Measurements from ENCODE around the gene TWIST2.

The TWIST2 gene

DNA sequence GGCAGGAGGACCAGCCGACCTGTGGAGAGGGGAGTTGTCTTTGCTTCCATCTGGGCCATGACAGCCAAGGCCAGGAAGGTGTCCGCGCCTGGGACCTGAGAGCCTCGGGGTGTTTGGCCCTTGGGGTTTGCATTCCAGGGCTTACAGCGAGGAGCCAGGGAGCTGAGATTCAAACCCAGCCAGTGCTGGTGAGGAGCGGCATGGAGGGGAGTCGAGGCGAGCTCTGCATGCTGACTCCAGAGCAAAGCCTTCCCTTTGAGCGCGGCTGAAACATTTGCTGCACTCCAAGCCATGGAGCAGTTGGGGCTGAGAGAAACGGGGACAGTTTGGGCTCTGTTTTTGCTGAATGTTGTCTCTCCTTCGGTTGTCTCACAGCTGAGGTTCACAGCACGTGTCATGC, 77.4 kb downstream of the TWIST2 start:
- DNase-seq = no peak

DNA sequence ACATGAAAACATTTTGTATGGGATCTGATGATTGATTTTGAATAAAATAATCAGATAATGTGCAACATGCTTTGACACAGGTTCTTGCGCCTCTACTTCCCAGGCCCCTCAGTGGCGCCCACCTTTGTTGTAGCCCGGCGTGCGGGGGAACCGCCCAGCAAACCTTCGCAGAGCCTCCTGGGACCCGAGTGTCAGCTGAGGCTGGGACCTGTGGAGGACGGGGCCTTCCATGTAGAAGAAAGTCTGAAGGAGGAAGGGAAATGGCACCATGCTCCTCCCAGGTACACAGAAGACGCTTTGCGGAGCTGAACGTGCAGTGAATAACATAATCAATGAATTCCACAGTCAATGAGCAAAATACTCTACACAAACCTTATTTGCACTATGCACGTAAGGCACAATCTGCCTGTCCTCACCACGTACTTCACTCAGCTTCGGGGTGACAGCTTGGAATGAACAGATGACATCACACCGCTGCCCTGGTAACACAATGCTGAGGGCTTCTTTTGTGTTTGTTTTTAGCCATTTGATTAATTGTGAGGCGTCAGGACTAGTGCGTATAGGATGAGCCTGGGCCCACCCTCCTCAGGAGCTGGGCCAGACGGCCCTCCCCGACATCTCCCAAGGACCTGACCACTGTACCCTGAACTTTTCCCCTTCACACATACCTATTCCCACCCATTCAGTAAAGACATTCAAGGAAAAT, 78.1 kb downstream of the TWIST2 start:
- no peak for DNase-seq

DNA sequence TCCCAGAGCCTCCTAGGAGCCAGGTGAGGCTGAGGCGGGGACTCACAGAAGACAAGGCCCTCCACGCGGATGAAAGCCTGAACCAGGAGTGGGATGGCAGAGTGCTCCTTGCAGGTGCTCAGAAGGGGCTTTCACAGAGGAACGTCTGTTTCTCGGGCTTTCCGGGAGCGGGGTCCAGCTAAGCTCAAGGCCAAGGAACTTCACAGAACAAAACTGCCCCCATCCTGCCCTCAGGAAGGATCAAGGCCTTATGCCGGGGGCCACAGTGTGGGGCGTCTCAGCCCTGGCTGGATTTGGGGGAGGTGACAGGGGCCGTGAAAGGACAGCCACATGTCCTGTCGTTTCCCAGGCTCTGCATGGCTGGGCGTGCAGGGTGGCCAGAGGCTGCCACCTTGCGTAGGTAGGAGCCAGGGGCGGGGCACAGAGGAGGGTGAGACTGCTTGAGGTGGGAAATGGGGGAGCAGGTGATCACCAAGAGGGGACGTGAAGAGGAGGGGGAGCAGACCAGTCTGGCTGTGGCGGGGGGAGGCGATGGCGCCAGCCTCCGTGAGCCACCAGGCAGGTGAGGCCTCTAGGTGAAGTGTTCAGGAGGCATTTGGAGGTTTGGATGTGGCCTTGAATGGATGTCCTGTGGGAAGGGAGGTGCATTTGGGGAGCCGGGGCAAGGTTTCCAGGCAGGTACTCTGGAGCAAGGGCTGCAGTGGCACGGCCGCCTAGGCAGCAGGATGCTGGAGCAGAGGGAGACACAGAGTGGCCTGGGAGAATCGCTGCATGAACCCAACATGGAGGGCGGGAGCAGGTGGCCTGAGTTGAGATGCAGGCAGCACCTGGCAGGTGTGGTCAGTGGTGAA, 79.1 kb downstream of the TWIST2 start:
- no peak for DNase-seq

DNA sequence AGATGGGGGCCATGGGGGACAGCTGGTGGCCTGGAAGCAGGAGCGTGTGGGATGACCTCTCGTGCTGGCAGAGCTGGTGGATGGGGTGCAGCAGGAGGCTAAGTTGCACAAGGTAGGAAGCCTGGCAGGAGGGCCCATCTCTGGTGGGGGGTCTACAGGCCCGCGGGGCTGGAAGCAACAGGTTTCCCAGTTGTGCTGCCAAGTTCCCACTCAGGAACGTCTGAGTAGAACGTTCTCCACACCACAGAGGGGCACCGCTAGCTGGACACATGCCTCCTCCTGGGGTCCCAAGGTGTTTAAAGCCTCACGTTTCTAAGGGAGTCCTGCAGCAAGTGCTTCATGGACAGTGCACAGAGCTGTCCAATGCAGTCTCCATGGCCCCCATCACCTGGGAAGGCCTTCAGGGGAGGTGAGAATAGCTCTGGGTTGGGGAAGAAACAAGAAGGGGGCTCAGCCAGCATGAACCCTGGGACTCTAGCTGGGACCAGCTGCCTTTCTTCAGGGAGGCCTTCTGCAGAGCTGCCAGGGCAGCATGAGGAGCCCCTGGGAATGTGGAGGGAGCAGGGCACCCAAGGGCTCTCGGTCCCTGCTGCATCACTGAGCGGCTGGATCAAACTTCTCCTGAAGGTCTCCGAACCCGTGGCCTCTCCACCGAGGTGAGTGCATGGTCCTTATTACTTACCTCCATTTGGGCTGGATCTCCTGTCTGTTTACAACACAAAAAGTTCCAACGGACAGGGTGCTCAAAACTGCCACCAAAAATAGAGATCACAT, 80.0 kb downstream of the TWIST2 start:
- DNase-seq = no peak

DNA sequence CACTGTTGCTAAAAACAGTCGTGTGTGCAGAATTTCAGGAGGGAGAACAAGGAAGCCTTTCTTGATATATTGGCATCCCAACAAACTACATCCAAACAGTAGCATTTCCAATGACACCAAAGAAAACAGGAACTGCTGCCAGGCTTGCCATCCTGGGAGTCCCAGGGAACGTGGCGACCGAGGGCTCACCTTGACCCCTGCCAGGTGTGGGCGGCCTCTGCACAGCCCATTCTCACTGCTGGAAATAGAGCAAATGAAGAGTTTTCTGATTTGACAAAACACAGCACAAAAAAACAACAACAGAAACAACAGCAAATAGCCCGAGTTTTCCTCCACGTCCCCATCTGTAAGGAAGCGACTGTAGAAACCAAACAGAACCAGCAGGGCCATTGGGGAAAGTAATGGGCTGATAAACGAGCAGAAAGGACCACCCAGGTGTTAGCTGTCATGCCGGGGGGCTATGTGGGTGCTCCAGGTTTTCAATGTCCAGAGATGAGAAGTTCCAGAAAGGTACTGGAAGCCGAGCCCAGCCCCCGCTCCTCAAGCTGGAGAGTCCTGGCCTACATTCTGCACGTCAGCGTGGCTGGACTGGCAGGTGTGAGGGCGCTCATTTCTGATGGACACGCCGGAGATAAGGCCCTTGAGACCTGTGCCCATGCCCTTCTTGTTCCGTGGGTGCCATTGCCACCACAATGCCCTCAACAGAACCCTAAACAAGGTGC, 80.8 kb downstream of the TWIST2 start:
- no peak for DNase-seq

DNA sequence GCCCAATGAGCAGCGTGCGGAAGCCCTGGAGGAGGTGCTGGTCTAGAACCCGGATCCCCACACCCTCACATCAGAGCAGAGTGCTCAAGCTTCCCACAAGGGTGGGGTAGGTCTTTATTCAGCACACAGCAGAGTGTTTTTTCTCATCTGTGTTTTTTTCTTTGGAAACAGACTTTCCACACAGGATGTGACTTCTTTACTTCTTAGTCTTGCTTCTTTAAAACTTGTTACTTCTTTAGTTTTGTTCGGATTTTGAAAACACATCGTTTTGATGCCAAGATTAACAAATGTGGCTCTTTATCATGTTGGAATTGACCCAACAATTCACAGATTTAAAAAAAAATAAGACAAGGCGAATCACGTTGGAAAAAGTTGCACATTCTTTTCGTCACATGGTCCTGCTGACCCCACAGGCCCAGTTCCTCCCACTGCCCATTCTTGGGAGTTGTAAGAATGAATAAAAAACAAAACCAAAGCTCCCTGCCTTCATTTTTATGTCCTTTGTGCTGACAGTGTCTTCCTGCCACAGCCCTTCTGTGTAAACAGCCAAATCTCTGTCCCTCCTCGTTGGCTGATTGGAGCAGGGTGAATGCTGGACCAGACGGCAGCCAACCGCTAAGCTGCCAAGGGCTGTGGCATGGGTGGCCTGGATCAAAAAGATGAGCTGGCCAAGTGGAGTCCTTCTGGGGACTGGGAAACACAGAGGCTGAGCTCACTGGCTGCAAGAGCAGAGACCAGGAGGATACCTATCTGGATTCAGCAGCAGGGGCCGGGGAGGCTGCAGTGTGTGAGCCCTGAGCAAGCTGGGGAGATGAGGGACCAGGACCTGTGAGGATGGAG, 81.6 kb downstream of the TWIST2 start:
- no peak for DNase-seq

DNA sequence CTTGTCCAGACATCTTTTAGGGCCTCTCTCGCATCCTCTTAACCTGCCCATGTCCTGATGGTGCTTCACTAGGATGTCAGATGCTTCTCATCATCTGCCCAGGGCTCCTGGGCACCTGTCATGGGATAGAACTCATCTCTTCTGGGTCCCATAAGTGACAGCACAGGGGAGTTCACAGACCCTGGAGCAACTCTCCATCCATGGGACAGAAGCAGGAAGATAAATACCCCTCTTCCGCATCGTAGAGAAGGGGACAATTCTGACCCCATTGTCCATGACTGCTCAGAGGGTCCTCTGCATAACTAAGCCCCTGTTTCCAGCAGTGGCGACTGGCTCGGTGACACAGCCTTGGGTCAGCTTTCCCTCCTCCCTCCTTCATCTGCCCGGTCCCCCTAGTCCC, 82.3 kb downstream of the TWIST2 start:
- DNase-seq = no peak

DNA sequence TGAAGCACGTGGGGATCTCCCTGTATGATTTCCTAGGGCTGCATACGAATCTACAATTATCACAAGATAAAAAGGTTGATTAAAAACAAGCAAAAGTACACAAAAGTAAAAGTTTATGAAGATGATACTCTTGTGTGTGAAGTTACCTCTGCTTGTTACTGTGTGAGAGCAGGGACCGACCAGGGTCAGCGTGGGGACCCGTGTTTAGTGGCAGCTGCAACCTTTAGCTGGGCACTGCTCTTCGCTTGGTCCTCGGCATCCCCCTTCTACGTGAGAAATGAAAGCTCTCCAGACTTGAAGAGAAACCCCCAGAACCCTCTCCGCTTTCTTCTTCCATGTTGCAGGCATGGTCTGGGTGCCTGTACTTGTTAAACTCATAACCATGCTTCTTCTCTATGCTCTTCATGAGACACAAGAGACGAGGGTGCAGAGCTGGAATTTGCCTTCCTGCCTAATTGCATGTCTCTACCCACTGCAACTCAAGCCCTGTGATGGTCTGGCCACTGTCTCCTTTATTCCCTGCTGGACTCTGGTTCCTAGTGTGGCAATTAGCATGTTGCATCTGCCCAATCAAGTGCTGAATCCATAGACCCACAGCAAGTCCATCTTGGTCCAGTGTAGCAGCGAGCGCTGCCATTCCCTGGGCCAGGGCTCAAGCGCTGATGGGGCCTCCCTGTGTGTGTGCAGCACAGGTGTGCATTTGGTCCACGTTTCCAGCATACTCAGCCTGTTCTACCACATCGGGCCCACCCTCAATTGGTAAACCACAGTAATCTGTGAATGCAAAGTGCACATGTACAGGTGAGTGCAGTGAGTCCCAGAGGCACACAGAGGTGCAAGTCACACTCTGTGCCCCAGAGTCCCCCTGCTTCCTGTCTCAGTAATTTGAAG, 88.5 kb downstream of the TWIST2 start:
- no peak for DNase-seq

DNA sequence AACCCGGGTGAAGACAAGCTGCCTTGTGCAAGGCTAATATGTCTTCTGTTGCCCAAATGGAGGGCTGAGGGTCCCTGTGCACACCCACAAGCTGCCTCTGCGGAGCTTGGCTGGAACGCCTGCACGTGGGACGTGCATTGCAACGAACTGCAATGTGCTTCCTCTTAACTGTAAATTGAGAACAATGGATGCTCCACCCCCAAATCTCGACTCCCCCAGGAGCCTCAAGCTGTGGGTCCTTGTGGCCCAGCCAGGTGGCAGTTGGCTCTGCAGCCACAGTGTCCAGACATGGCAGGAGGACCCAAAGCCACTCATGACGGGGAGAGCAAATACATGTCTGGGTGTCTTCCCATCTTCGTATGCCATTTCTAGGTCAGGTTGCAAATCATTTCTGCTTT, 90.1 kb downstream of the TWIST2 start:
- DNase-seq = no peak

DNA sequence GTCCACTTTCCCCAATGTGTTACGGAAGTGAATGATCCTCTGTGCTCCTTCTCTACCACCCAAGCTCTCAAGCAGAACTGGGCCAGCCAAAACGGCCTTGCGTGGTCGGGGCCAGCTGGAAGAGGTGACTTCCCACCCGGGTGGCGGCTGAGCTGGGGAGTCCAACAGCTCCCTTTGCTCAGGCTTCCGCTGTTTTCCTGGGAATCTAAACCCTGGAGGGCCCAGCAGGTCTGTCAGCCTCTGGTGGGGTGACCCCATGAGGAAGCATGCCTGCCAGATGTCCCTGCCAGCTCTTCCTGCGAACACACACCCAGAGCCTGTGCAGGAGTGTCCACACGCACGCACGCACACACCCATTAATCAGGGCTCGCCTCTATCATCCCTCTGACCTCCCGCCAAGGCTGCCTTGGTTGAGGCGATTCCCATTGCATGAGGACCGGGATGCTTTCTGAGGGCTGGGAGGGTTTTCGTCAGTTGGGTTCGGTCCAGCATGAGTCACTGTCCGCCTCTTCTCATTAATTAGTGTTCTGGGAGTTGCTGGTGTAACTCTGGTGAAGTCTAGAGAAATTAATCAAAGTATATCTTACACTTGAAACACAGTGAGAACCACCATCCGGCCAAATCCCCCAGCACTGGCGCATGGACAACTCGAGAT, 90.6 kb downstream of the TWIST2 start:
- DNase-seq = peak; percentile 73

DNA sequence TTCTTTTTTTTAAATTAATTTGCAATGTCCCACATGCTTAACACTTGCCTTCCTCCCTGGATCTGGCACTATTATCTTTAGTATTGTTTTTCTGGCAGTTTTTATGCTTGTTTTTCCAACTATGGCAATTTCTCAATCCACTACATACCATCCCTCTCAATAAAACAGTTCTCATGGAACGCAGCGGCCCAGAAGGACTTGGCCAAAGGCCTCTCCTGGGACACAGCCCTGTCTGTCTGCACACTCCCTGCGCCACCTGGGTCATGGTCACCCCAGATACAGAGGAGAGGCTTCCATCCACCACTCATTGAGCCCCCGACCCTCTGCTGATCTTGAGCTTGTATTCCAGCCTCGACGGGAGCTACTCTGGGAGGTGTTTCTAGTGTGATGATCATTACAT, 91.2 kb downstream of the TWIST2 start:
- no peak for DNase-seq

DNA sequence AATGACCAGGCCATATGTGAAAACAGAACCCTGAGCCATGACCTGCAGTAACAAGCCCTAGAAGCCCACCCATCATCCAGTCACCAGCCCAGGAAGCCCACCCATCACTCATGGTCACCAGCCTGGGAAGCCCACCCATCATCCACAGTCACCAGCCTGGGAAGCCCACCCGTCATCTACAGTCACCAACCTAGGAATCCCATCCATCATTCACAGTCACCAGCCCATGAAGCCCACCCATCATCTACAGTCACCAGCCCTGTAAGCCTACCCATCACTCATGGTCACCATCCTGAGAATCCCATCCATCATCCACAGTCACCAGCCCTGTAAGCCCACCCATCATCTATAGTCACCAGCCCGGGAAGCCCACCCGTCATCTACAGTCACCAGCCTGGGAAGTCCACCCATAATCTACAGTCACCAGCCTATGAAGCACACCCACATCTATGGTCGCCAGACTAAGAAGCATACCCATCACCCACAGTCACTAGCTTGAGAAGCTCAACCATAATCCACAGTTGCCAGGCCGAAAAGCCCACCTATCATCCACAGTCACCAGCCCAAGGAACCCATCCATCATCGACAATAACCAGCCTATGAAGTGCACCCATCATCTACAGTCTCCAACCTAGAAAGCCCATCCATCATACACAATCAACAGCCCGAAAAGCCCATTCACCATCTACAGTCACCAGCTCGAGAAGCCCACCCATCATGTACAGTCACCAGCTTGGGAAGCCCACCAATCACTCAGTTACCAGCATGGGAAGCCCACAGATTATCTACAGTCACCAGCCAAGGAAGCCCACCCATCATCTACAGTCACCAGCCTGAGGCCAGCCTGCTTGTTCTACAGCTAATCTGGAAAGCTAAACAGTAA, 91.9 kb downstream of the TWIST2 start:
- DNase-seq = no peak

DNA sequence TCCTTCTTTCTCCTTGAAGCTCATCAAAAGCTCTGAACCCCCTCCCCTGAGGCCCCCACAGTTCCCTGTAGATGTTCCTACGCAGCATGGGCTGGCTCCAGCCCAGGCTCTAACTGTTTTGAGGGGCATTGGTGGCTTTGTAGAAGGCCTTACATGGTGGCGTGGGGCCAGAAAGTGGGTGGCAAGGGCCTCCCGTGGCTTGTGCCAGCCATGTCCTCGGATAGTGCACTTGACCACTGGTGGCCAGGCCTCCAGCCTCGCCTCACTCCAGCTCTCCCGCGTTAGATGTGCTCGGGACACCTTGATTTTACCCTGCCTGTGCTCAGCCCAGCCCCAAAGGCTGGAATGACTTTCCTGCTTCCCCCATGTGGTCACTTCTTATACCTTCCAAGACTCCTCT, 92.9 kb downstream of the TWIST2 start:
- no peak for DNase-seq

DNA sequence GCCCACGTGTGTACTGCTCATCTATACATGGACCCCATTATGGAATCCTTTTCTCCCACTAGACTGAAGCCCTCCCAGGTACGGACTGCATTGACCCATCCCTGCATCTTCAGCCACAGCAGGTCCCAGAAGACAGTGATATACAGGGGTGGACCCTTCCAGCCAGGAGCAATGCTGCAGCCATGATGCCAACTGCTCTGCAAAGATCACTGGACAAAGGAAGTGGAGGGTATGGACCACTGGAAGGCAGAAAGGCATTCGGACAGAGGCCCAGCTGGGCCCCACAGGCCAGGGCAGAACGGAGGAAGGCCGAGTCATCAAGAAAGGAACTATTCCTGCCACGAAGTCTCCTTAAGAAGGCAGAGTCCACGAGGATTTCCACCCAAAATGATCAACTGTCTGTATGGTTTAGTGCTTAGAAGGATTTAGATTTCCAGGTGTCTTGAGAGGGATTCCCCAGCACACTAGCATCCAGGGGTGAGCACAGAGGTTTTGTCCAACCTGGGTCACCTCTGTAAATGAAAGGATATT, 93.4 kb downstream of the TWIST2 start:
- no peak for DNase-seq

DNA sequence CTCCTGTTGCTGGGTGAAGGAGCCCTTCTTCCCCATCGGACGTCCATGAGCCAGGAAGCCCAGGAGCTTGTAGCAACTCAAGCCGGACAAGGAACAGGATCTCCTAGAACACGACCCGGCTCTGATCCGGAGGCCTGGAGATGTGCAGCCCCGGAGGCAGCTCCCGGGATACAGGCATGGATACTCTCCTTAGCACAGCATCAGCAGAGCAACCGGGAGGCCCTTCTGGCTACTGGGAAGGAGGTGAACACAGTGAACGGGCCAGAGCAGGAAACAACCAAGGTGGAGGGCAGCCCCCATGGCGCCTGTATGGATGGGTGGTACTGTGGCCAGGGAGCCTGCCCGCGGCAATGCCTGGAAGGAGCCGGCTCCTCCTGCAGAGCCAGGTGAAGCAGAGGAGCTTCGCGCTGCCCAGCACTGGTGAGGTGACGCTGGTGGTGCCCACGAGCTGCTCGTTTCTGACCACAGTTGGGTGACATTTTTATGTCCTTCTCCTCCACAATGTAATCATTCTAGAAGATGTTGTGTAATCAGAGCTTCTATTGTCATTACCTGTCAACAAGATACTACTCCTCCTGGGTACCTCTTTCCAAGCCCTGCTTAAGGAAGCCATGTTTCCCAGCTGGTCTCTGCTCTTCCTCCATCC, 94.3 kb downstream of the TWIST2 start:
- DNase-seq = no peak

DNA sequence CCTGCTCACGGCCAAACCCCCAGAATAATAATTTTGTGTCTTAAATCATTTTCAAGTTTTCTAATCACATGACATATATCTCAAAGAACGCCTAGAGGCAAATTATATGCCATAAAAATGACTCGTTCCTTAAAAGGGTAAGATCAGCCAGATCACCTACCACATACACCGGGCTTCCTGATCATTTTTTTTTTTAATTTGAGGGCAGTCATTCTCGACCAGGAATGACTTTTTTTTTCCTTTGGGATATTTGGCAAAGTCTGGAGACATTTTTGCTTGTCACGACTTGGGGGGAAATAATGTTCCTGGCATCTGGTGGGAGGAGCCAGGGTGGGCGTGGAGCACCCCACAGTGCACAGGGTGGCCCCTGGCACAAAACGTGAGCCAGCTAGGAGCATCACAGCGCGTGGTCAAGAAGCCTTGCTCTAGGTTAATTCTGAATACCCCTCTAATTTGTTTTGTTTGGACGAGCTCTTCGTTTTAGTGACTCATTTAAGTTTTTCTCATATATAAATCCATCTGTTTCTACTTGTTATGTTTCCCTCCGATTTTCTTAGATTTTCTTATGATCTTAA, 94.9 kb downstream of the TWIST2 start:
- DNase-seq = no peak

DNA sequence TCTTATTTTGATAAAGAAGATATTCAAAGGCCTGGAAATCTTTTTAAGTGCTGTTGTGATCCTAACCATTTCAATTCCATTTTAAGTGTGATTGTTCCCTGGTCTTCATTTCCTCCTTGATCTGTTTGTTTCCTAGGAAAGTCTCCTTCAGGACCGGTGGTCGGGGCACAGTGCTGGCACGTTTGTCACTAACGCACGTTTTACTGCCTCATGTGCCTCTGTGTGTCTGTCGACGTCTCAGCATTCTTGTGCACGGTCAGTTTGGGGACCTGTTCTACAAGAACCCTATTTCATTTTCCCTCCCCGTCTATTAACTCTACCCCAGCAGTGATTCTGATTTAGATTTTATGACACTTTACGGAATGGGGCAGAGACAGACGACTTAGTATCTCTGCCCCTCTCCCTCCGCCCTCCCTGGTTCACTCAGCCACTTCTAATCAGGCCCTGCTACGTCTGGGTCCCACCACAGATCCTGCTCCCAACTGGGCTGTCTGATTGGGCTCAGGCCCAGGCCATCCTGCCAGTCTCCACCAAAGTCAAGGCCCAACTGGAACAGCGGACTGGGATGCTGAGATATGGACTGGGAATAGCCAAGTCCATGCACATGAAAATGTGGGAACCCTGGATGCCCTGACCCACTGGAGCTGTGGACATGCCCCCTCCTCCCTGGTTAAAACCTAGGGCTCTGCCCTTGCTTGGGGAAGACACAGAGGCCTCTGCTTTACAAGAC, 95.6 kb downstream of the TWIST2 start:
- no peak for DNase-seq
